Measurements from ENCODE around the gene MARCO.

The MARCO gene

DNA sequence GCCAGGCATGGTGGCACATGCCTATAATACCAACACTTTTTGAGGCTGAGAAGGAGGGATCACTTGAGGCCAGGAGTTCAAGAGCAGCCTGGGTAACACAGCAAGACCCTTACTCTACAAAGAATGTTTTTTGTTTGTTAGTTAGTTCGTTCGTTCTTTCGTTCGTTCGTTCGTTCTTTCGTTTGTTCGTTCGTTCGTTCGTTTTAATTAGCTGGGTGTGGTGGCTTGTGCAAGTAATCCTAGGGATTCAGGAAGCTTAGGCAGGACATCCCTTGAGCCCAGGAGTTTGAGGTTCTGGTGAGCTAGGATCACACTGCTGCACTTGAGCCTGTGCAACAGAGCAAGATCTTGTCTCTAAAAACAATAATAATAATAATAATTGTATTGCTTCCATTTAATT, 98.7 kb downstream of the MARCO start (continued):
- no peak for TF ChIP-seq SNAI2 (CRISPR knock-in tag; IDR thresholded peaks at IDR 0.05)

Data from SK-N-SH treated with all-trans-retinoic acid at 6 μM for 48 hours (cell line).